ENCODE measurements around the gene CLOCK.

DNA sequence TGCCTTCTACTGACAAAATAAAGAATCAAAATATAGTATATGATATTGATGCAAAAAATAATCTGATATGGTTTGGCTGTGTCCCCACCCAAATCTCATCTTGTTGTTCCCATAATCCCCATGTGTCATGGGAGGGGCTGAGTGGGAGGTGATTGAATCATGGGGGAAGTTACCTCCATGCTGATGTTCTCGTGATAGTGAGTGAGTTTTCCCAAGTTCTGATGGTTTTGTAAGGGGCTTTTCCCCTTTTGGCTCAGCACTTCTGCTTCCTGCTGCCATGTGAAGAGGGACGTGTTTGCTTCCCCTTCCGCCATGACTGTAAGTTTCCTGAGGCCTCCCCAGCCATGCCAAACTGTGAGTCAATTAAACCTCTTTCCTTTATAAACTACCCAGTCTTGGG, 80.7 kb downstream of the CLOCK start:
- TF ChIP-seq MYBL2 (IDR thresholded peaks at IDR 0.05; ENCODE audit: low read depth) (no peak), MYBL2 (CRISPR knock-in tag; IDR thresholded peaks at IDR 0.05; ENCODE audit: borderline replicate concordance) (no peak), NFIC (IDR thresholded peaks at IDR 0.05) (no peak), CBFA2T2 (conservative IDR thresholded peaks at IDR 0.05) (no peak), CHD2 (IDR thresholded peaks at IDR 0.05; ENCODE audit: low read depth, low read length) (no peak), DNMT1 (IDR thresholded peaks at IDR 0.05) (no peak), E4F1 (CRISPR knock-in tag; IDR thresholded peaks at IDR 0.05; ENCODE audit: borderline replicate concordance) (no peak), HDAC6 (IDR thresholded peaks at IDR 0.05; ENCODE audit: low read depth, low read length) (no peak)
- TF ChIP-seq, protein P1, sequence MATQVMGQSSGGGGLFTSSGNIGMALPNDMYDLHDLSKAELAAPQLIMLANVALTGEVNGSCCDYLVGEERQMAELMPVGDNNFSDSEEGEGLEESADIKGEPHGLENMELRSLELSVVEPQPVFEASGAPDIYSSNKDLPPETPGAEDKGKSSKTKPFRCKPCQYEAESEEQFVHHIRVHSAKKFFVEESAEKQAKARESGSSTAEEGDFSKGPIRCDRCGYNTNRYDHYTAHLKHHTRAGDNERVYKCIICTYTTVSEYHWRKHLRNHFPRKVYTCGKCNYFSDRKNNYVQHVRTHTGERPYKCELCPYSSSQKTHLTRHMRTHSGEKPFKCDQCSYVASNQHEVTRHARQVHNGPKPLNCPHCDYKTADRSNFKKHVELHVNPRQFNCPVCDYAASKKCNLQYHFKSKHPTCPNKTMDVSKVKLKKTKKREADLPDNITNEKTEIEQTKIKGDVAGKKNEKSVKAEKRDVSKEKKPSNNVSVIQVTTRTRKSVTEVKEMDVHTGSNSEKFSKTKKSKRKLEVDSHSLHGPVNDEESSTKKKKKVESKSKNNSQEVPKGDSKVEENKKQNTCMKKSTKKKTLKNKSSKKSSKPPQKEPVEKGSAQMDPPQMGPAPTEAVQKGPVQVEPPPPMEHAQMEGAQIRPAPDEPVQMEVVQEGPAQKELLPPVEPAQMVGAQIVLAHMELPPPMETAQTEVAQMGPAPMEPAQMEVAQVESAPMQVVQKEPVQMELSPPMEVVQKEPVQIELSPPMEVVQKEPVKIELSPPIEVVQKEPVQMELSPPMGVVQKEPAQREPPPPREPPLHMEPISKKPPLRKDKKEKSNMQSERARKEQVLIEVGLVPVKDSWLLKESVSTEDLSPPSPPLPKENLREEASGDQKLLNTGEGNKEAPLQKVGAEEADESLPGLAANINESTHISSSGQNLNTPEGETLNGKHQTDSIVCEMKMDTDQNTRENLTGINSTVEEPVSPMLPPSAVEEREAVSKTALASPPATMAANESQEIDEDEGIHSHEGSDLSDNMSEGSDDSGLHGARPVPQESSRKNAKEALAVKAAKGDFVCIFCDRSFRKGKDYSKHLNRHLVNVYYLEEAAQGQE (IDR thresholded peaks at IDR 0.05; ENCODE audit: borderline replicate concordance), result no peak
- TF ChIP-seq, protein P1 (CRISPR knock-in tag; IDR thresholded peaks at IDR 0.05; ENCODE audit: low read depth), result no peak

Measured in K562 (cell line).